ENCODE data around the gene RBM17. TPM values are rescaled to one million over a fixed set of nuclear protein-coding genes. Genes with fewer than 3 reads are reported as not detected.
A peak's percentile ranks its signal among the peaks of the same experiment; 100 is the strongest.
"Not testable (repeated sequence)": the region's sequence is repeated elsewhere in the genome, so short reads cannot be mapped to it uniquely, and the experiment has no call there.

The RBM17 gene
- total RNA-seq, 2 experiments from 2014 or later, result 185 to 200 TPM

DNA sequence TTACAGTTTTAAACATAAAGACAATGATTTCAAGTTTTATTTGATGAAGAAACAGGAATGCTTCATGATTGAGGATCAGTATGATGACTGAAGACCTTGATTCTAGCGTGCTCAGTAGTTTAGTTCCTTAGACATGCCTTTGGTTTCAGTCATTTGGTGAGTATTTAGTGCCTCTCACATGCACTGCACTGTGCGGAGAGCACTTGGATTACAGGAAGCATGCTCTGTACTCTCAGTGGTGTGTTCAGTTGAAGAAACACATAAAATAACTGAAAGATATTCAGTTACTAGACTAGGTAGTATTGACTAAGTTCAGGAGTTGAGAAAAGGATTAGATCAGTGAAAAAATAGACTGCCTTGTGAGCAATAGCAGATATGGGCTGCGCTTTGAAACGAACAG is 25.5 kb downstream of the RBM17 start:
- Mint-ChIP-seq H3K27me3 (no peaks in the 10 kb centered on the region), H3K4me1 (peaks cover 16% of the 10 kb centered on the region), H3K27ac (peak overlapping the region; percentile 27), H3K4me3 (no peak overlapping the region), H3K36me3 (peaks cover 46% of the 10 kb centered on the region), H3K9me3 (no peaks in the 10 kb centered on the region)
- POLR2A ChIA-PET, result no interaction called here
- ATAC-seq (ENCODE audit: low read depth), result no peak
- no peak for DNase-seq

GRCh38 chr10:6114805-6115341 is 26.0 kb downstream of the RBM17 start:
- POLR2A ChIA-PET, result no interaction called here
- Mint-ChIP-seq H3K9me3 (no peaks in the 10 kb centered on the region), H3K4me3 (no peak overlapping the region), H3K27ac (peak overlapping the region; percentile 27), H3K36me3 (peaks cover 41% of the 10 kb centered on the region), H3K4me1 (peaks cover 12% of the 10 kb centered on the region), H3K27me3 (no peaks in the 10 kb centered on the region)
- no peak for DNase-seq
- no peak for ATAC-seq (ENCODE audit: low read depth)

- H3K4me3 Mint-ChIP-seq, result no peak overlapping the region
- H3K4me1 Mint-ChIP-seq, result peaks cover 10% of the 10 kb centered on the region
- DNase-seq (no peak), ATAC-seq (ENCODE audit: low read depth) (no peak)
- H3K9me3 Mint-ChIP-seq, result no peaks in the 10 kb centered on the region
- H3K27ac Mint-ChIP-seq, result no peak overlapping the region
- peaks cover 38% of the 10 kb centered on the region for H3K36me3 Mint-ChIP-seq
- no peaks in the 10 kb centered on the region for H3K27me3 Mint-ChIP-seq
- POLR2A ChIA-PET, result no interaction called here
Observed at GRCh38 chr10:6115411-6115810, 26.6 kb downstream of the RBM17 start.

GRCh38 chr10:6115824-6116350 is 27.1 kb downstream of the RBM17 start:
- no peak for ATAC-seq (ENCODE audit: low read depth)
- peaks cover 7% of the 10 kb centered on the region for H3K4me1 Mint-ChIP-seq
- H3K9me3 Mint-ChIP-seq, result no peaks in the 10 kb centered on the region
- DNase-seq, result no peak
- no peak overlapping the region for H3K27ac Mint-ChIP-seq
- no peaks in the 10 kb centered on the region for H3K27me3 Mint-ChIP-seq
- no peak overlapping the region for H3K4me3 Mint-ChIP-seq
- H3K36me3 Mint-ChIP-seq, result peaks cover 35% of the 10 kb centered on the region
- POLR2A ChIA-PET, result no interaction called here

DNA sequence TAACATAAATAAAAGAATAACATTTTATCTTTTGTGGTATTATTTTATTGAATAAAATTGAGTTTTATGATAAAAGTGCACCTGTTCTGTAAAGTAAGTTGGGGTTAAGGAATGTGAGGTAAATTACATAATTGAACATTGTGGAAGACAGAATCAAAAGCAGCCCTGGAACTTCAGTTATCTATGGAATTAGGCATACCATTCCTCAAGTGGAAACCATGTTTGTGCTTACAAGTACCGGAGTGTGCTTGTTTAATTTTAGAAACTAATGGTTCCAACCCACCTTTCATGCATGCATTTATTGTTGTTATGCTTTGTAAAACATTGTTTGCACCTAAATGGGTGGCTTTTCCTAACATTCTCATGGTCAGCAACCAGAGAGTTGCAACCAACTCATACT is 28.0 kb downstream of the RBM17 start:
- Mint-ChIP-seq H3K27me3 (no peaks in the 10 kb centered on the region), H3K27ac (no peak overlapping the region), H3K4me1 (peaks cover 5% of the 10 kb centered on the region), H3K4me3 (no peak overlapping the region), H3K9me3 (no peaks in the 10 kb centered on the region), H3K36me3 (peaks cover 31% of the 10 kb centered on the region)
- POLR2A ChIA-PET, result interaction anchor here (0.7 kb wide), 1 partner anchor 85 kb away, joined by 3 read pairs; no protein-coding TSS in a partner anchor
- no peak for ATAC-seq (ENCODE audit: low read depth)
- DNase-seq, result no peak

- Mint-ChIP-seq H3K36me3 (peaks cover 23% of the 10 kb centered on the region), H3K4me1 (peaks cover 5% of the 10 kb centered on the region), H3K27ac (no peak overlapping the region), H3K9me3 (no peaks in the 10 kb centered on the region), H3K4me3 (no peak overlapping the region), H3K27me3 (no peaks in the 10 kb centered on the region)
- POLR2A ChIA-PET, result no interaction called here
- DNase-seq (no peak), ATAC-seq (ENCODE audit: low read depth) (no peak)
Observed at GRCh38 chr10:6117711-6118110, 28.9 kb downstream of the RBM17 start.

GRCh38 chr10:6119423-6119822 is 30.6 kb downstream of the RBM17 start:
- Mint-ChIP-seq H3K27ac (no peak overlapping the region), H3K9me3 (no peaks in the 10 kb centered on the region), H3K4me3 (no peak overlapping the region), H3K4me1 (peaks cover 7% of the 10 kb centered on the region), H3K36me3 (peaks cover 9% of the 10 kb centered on the region), H3K27me3 (no peaks in the 10 kb centered on the region)
- POLR2A ChIA-PET, result interaction anchor here (0.6 kb wide), 1 partner anchor 69 kb away, joined by 4 read pairs; no protein-coding TSS in a partner anchor
- peak; percentile 23 for ATAC-seq (ENCODE audit: low read depth)
- no peak for DNase-seq

GRCh38 chr10:6119962-6120361 is 31.1 kb downstream of the RBM17 start:
- no peak overlapping the region for H3K27ac Mint-ChIP-seq
- peaks cover 7% of the 10 kb centered on the region for H3K36me3 Mint-ChIP-seq
- H3K9me3 Mint-ChIP-seq, result no peaks in the 10 kb centered on the region
- POLR2A ChIA-PET, result interaction anchor here (1.0 kb wide), 1 partner anchor 82 kb away, joined by 3 read pairs; no protein-coding TSS in a partner anchor
- peaks cover 11% of the 10 kb centered on the region for H3K4me1 Mint-ChIP-seq
- no peak for ATAC-seq (ENCODE audit: low read depth)
- DNase-seq, result no peak
- peaks cover 3% of the 10 kb centered on the region for H3K27me3 Mint-ChIP-seq
- no peak overlapping the region for H3K4me3 Mint-ChIP-seq

DNA sequence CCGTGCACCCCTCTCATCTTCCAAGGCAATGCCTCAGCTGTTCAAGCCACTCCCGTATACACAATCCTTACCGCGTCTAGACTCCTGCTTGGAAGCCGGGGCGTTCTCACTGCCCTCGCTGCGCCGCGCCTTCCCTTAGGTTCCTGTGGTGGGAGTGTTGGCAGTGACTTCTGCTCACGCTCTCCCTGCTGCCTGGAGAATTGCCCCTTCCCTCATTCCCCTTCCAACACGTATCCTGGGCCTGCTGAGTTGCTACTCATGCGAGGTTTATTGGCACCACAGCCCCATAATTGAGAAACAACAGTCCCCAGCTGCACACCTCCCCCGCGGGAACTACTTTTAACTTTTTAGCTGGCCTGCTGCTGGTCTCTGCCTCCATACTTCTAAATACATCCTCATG is 31.9 kb downstream of the RBM17 start:
- peaks cover 4% of the 10 kb centered on the region for H3K27me3 Mint-ChIP-seq
- POLR2A ChIA-PET, result interaction anchor here (1.0 kb wide), 1 partner anchor 81 kb away, joined by 3 read pairs; no protein-coding TSS in a partner anchor
- peaks cover 11% of the 10 kb centered on the region for H3K4me1 Mint-ChIP-seq
- ATAC-seq (ENCODE audit: low read depth) (no peak), DNase-seq (no peak)
- H3K4me3 Mint-ChIP-seq, result no peak overlapping the region
- H3K36me3 Mint-ChIP-seq, result peaks cover 5% of the 10 kb centered on the region
- peak overlapping the region; percentile 15 for H3K27ac Mint-ChIP-seq
- H3K9me3 Mint-ChIP-seq, result no peaks in the 10 kb centered on the region

- Mint-ChIP-seq H3K4me3 (no peak overlapping the region), H3K27ac (no peak overlapping the region), H3K9me3 (no peaks in the 10 kb centered on the region), H3K36me3 (peaks cover 5% of the 10 kb centered on the region), H3K27me3 (peaks cover 4% of the 10 kb centered on the region), H3K4me1 (peaks cover 11% of the 10 kb centered on the region)
- ATAC-seq (ENCODE audit: low read depth) (no peak), DNase-seq (no peak)
- POLR2A ChIA-PET, result no interaction called here
Observed at GRCh38 chr10:6121146-6121545, 32.3 kb downstream of the RBM17 start.

DNA sequence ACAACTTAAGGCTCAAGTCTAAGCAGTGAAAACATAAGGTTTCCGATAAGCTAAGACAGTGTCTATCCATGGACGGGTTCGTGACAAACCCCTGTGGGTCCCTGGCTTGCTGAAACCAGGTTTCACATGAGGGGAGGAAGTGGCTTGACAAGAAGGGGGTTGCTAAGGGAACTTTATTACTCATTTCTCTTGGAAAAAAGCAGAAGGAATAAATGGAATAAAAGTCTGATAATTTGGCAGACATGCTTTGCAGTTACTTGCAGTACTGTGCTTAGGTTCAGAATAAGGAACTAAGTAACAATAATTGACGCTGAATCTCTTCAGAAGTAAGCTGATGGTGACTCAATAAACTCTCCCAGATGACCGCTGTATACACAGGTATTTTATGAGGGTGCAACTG is 34.7 kb downstream of the RBM17 start:
- POLR2A ChIA-PET, result interaction anchor here (0.6 kb wide), 1 partner anchor 72 kb away, joined by 3 read pairs; no protein-coding TSS in a partner anchor
- Mint-ChIP-seq H3K9me3 (no peaks in the 10 kb centered on the region), H3K27me3 (peaks cover 4% of the 10 kb centered on the region), H3K27ac (no peak overlapping the region), H3K4me3 (peak overlapping the region; percentile 1), H3K4me1 (peaks cover 11% of the 10 kb centered on the region), H3K36me3 (peaks cover 2% of the 10 kb centered on the region)
- no peak for DNase-seq
- ATAC-seq (ENCODE audit: low read depth), result peak; percentile 47

DNA sequence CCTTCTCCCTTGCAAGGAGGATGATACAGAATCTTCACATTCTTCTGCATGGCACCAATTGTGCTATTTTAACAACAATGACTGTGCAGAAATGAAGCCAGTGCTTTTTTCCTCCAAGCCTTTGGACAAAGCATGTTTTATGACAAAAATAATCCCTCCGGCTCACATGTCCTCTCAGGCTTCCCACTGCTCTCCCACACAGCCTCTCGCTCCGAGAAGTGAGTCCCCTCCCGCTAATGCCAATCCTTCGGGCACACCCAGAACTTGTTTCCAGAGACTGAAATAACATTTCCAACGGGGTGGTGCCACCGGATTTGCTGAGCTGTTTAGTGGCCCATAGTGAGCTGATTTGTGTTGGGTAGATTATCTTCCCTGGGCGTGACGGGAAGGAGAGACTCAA is 35.8 kb downstream of the RBM17 start:
- Mint-ChIP-seq H3K36me3 (peaks cover 2% of the 10 kb centered on the region), H3K4me3 (no peak overlapping the region), H3K27ac (no peak overlapping the region), H3K4me1 (peaks cover 20% of the 10 kb centered on the region), H3K9me3 (no peaks in the 10 kb centered on the region), H3K27me3 (peaks cover 4% of the 10 kb centered on the region)
- POLR2A ChIA-PET, result interaction anchor here (0.6 to 0.7 kb wide), 2 partner anchors 48 to 190 kb away, joined by 3 to 4 read pairs; no protein-coding TSS in a partner anchor
- DNase-seq (no peak), ATAC-seq (ENCODE audit: low read depth) (no peak)

DNA sequence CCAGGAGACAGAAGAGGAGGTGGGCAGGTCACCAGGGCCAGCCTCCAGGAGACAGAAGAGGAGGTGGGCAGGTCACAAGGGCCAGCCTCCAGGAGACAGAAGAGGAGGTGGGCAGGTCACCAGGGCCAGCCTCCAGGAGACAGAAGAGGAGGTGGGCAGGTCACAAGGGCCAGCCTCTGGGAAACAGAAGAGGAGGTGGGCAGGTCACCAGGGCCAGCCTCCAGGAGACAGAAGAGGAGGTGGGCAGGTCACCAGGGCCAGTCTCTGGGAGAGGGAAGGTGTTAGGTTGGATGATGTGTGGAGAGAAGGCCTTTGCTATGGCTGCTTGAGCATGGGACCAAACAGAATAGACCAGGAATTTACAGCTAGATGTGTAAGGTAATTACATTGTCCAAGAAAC is 38.6 kb downstream of the RBM17 start:
- H3K27ac Mint-ChIP-seq; H3K4me3 Mint-ChIP-seq; ATAC-seq (ENCODE audit: low read depth); H3K36me3 Mint-ChIP-seq; POLR2A ChIA-PET; DNase-seq; H3K9me3 Mint-ChIP-seq; H3K27me3 Mint-ChIP-seq: not testable (repeated sequence)
- H3K4me1 Mint-ChIP-seq, result peaks cover 31% of the 10 kb centered on the region

- POLR2A ChIA-PET, result interaction anchor here (1.2 kb wide), 1 partner anchor 19 kb away, joined by 3 read pairs; no protein-coding TSS in a partner anchor
- no peak for DNase-seq
- H3K27me3 Mint-ChIP-seq, result peaks cover 4% of the 10 kb centered on the region
Observed at GRCh38 chr10:6128087-6128486, 39.3 kb downstream of the RBM17 start.

More at GRCh38 chr10:6128087-6128486, 39.3 kb downstream of the RBM17 start:
- Mint-ChIP-seq H3K27ac (no peak overlapping the region), H3K4me1 (peaks cover 31% of the 10 kb centered on the region), H3K36me3 (peaks cover 2% of the 10 kb centered on the region), H3K4me3 (no peak overlapping the region), H3K9me3 (no peaks in the 10 kb centered on the region)
- ATAC-seq (ENCODE audit: low read depth), result no peak

Measured in activated naive CD8-positive, alpha-beta T cell treated with anti-CD3 and anti-CD28 coated beads, Interleukin-2, amount 10 ng/mL, durations not matched to agents 7 days and 5 days (primary cell).